ENCODE results near the gene SBF2. TPM values are rescaled to one million over a fixed set of nuclear protein-coding genes. Genes with fewer than 3 reads are reported as not detected.

The SBF2 gene
- polyA plus RNA-seq, 1 donor (not counting 4 experiments of a cell fraction or from before 2014, with no cell fraction given) = 24.5 TPM

GRCh38 chr11:9753021-9753420, 541.0 kb downstream of the SBF2 start:
- Histone ChIP-seq H3K4me1 (ENCODE audit: control insufficient read depth, extremely low read depth, insufficient read depth, low read length) (peaks cover 61% of the 10 kb centered on the region), H2AFZ (ENCODE audit: control insufficient read depth, low read length) (no peak overlapping the region), H4K20me1 (ENCODE audit: control insufficient read depth, extremely low read depth, insufficient read depth, low read length) (no peaks in the 10 kb centered on the region), H3K4me2 (ENCODE audit: control insufficient read depth, extremely low read depth, insufficient read depth, low read depth, low read length) (peak overlapping the region; percentile 50), H3K36me3 (ENCODE audit: control insufficient read depth in 2 of 2, extremely low read depth in 1 of 2, insufficient read depth in 2 of 2, low read length in 2 of 2) (peaks cover 3% of the 10 kb centered on the region in 2 experiments), H3K9me3 (ENCODE audit: control insufficient read depth, low read depth, low read length) (no peaks in the 10 kb centered on the region), H3K79me2 (ENCODE audit: control insufficient read depth, insufficient read depth, low read length) (no peaks in the 10 kb centered on the region), H3K9ac (ENCODE audit: control insufficient read depth, extremely low read depth, insufficient read depth, low read length) (peak overlapping the region; percentile 97), H3K27me3 (ENCODE audit: control insufficient read depth, extremely low read depth, insufficient read depth, low read length) (no peaks in the 10 kb centered on the region), H3K9me1 (ENCODE audit: control insufficient read depth, extremely low read depth, insufficient read depth, low read length) (no peaks in the 10 kb centered on the region), H3K27ac (ENCODE audit: control insufficient read depth, insufficient read depth, low read length) (peak overlapping the region; percentile 98), H3K4me3 (ENCODE audit: control insufficient read depth in 2 of 3, extremely low read depth in 1 of 3, insufficient read depth in 2 of 3, low read depth in 1 of 3, low read length in 3 of 3) (no peak overlapping the region)
- DNase-seq (ENCODE audit: low read depth, low spot score) (no peak), FAIRE-seq (peak; percentile 74)
- no peak for TF ChIP-seq CTCF (optimal IDR thresholded peaks at IDR 0.05 in 1 of 3, IDR thresholded peaks at IDR 0.05 in 1 of 3, conservative IDR thresholded peaks at IDR 0.05 in 1 of 3; ENCODE audit: extremely low read depth in 1 of 3, insufficient read depth in 2 of 3, low read length in 3 of 3)
- TF ChIP-seq EZH2 (IDR thresholded peaks at IDR 0.05; ENCODE audit: low read length) = no peak
- dilution Hi-C loops (cut with MboI; ENCODE audit: extremely low pct_ligation_motif_present, low sequenced_read_pairs) = no loop called here

GRCh38 chr11:9752091-9752490, 541.9 kb downstream of the SBF2 start:
- DNase-seq (ENCODE audit: low read depth, low spot score) = no peak
- dilution Hi-C loops (cut with MboI; ENCODE audit: extremely low pct_ligation_motif_present, low sequenced_read_pairs) = no loop called here

More at GRCh38 chr11:9752091-9752490, 541.9 kb downstream of the SBF2 start:
- Histone ChIP-seq H3K27me3 (ENCODE audit: control insufficient read depth, extremely low read depth, insufficient read depth, low read length) (no peaks in the 10 kb centered on the region), H3K4me1 (ENCODE audit: control insufficient read depth, extremely low read depth, insufficient read depth, low read length) (peaks cover 52% of the 10 kb centered on the region), H3K9me3 (ENCODE audit: control insufficient read depth, low read depth, low read length) (no peaks in the 10 kb centered on the region), H3K9me1 (ENCODE audit: control insufficient read depth, extremely low read depth, insufficient read depth, low read length) (no peaks in the 10 kb centered on the region), H3K79me2 (ENCODE audit: control insufficient read depth, insufficient read depth, low read length) (no peaks in the 10 kb centered on the region), H3K4me3 (ENCODE audit: control insufficient read depth in 2 of 3, extremely low read depth in 1 of 3, insufficient read depth in 2 of 3, low read depth in 1 of 3, low read length in 3 of 3) (no peak overlapping the region), H3K36me3 (ENCODE audit: control insufficient read depth in 2 of 2, extremely low read depth in 1 of 2, insufficient read depth in 2 of 2, low read length in 2 of 2) (peaks cover 3 to 6% of the 10 kb centered on the region in 2 experiments), H3K27ac (ENCODE audit: control insufficient read depth, insufficient read depth, low read length) (peak overlapping the region; percentile 98), H3K4me2 (ENCODE audit: control insufficient read depth, extremely low read depth, insufficient read depth, low read depth, low read length) (no peak overlapping the region), H4K20me1 (ENCODE audit: control insufficient read depth, extremely low read depth, insufficient read depth, low read length) (no peaks in the 10 kb centered on the region), H2AFZ (ENCODE audit: control insufficient read depth, low read length) (no peak overlapping the region), H3K9ac (ENCODE audit: control insufficient read depth, extremely low read depth, insufficient read depth, low read length) (no peak overlapping the region)
- FAIRE-seq = no peak
- no peak for TF ChIP-seq EZH2 (IDR thresholded peaks at IDR 0.05; ENCODE audit: low read length)
- no peak for TF ChIP-seq CTCF (optimal IDR thresholded peaks at IDR 0.05 in 1 of 3, IDR thresholded peaks at IDR 0.05 in 1 of 3, conservative IDR thresholded peaks at IDR 0.05 in 1 of 3; ENCODE audit: extremely low read depth in 1 of 3, insufficient read depth in 2 of 3, low read length in 3 of 3)

All from keratinocyte (primary cell).